HG02840 (cell line): ENCODE measurements around the gene REPS1.
A peak's percentile ranks its signal among the peaks of the same experiment; 100 is the strongest.
"Not testable (repeated sequence)": the region's sequence is repeated elsewhere in the genome, so short reads cannot be mapped to it uniquely, and the experiment has no call there.

Experiments used
- ATAC-seq: cut with Tn5 transposase; IDR thresholded peaks from one replicate; pipeline ENCODE4 v1.9.1; 2021; ENCODE audit warnings: mild to moderate bottlenecking, moderate library complexity, moderate number of reproducible peaks; ENCODE audit not compliant: unreplicated experiment, low FRiP score

Gene REPS1

GRCh38 chr6:139006477-139006876 lies 18.4 kb upstream of the REPS1 start:
- ATAC-seq: no peak

- no peak for ATAC-seq
Observed at GRCh38 chr6:139003751-139004150, 15.7 kb upstream of the REPS1 start.

GRCh38 chr6:138999949-139000725 lies 12.1 kb upstream of the REPS1 start:
- ATAC-seq: no peak

- no peak for ATAC-seq
Observed at GRCh38 chr6:138997136-138997535, 9.1 kb upstream of the REPS1 start.

DNA sequence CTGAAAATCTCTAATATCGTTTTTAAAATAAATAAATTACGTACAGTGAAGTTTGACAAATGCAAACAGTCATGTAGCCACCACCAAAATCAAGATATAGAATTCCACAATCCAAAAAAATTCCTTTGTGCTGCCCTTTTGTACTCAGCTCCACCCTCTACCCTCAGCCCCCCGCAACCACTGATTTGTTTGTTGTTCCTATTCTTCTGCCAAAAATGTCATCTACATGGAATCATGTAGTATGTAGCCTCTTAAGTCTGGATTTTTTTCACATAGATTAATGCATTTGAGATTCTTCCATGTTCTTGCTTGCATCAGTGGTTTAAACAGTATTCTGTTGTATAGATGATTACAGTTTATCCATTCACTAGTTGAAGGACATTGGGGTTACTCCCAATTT lies 8.5 kb upstream of the REPS1 start:
- no peak for ATAC-seq

GRCh38 chr6:138993410-138993809 lies 5.4 kb upstream of the REPS1 start:
- ATAC-seq: not testable (repeated sequence)

DNA sequence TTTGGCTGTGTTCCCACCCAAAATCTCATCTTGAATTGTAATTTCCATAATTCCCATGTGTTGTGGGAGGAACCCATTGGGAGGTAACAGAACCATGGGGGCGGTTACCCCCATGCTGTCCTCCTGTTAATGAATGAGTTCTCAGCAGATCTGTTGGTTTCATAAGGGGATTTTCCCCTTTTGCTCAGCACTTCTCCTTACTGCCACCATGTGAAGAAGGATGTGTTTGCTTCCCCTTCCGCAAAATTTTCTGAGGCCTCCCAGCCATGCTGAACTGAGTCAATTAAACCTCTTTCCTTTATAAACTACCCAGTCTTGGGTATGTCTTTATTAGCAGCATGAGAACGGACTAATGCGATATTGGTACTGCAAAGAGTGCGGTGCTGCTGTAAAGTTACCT lies 4.9 kb upstream of the REPS1 start:
- not testable (repeated sequence) for ATAC-seq

- no peak for ATAC-seq
Observed at GRCh38 chr6:138991206-138991605, 3.2 kb upstream of the REPS1 start.

DNA sequence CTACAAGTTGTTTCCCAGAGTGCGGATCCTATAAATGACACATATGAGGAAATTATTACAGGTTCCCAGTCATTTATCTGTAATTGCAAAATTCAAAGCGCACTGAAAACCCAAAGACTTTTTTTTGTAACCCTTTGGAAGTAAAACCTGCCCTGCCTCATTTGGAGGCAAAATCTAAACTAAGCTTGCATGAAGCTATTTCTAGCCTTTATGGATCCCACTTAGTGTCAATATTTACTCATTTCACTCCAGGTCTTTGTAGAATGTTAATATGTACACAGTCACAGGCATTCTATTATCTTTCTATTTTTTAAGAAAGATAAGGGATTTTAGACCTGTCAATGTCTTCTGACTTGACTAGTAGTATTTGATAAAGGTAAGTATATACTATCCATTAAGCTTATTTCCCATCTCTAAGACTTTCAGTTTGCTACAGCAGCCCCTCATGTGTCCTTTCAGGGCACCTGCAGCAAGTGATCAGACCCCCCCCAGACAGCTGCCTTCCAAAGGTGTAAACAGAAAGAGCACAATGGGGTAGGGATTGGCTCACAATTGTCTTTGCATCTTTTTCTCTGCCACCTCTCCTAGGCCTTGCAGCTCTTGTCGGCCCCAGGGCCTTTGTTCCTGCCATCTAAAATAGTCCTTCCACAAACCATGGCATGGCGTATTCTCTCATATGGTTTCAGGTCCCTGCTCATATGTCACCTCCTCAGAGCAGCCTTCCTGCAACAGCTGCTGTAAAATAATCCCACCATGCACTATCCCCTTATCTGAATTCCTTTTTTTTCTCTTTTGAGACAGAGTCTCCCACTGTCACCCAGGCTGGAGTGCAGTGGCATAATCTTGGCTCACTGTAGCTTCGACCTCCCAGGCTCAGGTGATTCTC lies 1.3 kb upstream of the REPS1 start:
- ATAC-seq: no peak

GRCh38 chr6:138988469-138988834 lies 399 bp upstream of the REPS1 start:
- ATAC-seq: peak; percentile 8

DNA sequence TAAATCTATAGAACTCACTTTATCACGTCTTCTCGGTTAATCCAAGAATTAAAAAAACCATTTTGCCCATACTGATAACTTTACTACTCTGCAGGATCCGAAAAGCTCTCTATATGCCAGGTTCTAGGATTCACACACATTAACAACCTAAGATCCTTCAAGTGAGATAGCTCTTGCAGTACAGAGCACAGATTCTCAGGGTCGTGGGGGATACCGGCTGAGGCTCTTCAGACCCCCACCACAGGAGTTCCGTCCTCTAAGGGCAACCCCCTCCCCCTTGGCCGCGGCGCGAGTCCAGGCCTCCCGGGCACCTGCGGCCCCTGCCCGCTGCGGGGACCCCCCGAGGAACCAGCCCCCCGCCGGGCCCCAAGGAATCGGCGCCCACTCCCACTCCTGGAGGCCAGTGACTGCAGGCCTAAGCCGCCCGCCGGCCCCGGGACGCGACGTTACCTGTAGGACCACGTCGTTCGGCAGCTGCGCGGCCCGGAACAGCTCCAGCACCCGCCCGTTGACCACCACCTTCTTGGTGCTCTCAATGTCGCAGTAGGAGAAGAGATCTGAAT lies 892 bp downstream of the REPS1 start:
- ATAC-seq: peak; percentile 2

- no peak for ATAC-seq
Observed at GRCh38 chr6:138986578-138986977, 1.5 kb downstream of the REPS1 start.

- ATAC-seq: no peak
Observed at GRCh38 chr6:138981416-138981815, 6.6 kb downstream of the REPS1 start.

GRCh38 chr6:138979813-138980668 lies 8.0 kb downstream of the REPS1 start:
- no peak for ATAC-seq

- ATAC-seq: no peak
Observed at GRCh38 chr6:138979365-138979764, 8.7 kb downstream of the REPS1 start.

GRCh38 chr6:138978229-138978628 lies 9.8 kb downstream of the REPS1 start:
- ATAC-seq: no peak

DNA sequence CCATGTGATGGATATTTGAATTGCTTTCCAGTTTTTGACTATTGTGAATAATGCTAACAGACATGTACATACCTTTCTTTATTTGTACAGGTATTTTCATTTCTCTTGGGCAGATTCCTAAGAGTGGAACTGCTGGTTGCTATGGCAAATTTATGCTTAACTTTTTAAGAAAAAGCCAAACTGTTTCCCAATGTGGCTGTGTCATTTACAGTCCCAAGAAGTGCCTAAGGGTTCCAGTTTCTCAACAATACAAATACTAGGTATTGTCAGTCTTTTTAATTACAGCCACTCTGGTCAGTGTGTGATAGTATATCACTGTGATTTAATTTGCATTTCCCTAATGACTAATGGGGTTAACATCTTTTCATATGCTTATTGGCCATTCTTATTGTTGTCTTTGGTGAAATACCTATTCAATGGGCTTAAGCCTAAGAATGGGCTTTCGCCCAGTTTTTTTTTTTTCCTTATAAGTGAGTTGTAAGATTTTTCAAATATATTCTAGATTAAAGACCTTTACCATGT lies 10.3 kb downstream of the REPS1 start:
- ATAC-seq: no peak

GRCh38 chr6:138977242-138977641 lies 10.8 kb downstream of the REPS1 start:
- no peak for ATAC-seq

GRCh38 chr6:138975815-138976214 lies 12.2 kb downstream of the REPS1 start:
- no peak for ATAC-seq

DNA sequence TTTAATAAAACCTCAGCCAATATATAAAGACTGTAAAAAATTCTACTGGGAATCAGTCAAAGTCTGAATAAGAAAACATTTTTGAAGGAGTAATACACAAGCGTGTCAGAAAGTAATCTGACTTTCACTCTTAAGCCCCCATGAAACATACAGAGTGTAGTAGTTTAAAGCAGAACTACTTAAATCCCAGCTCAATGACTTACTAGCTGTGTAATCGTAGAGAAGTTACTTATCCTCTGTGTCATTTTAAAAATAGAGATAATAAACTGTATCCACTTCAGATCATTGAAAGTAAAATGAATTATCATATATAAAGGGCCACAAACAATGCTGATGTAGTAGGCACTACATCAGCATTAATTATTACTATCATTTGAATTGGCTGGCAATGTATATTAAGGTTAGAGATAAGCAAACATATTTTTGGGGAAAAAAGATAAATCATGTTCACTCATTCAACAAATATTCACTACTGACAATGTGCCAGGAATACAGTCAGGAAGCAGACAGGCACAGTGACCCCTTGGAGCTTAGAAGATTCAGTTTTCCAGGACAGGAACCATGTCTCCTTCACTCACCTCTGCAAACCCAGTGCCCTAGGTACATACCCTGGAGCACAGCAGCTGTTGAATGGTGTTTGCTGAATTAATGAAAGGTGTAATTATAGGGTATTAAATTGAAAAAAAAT lies 14.4 kb downstream of the REPS1 start:
- no peak for ATAC-seq
